ENCODE results near the gene SNX19. TPM values are rescaled to one million over a fixed set of nuclear protein-coding genes. Genes with fewer than 3 reads are reported as not detected.

SNX19 gene
- total RNA-seq, 1 experiment from 2014 or later = 34.4 TPM

GRCh38 chr11:130825561-130825960 lies 90.7 kb downstream of the SNX19 start:
- no peak overlapping the region for H2AK5ac ChIP-seq (ENCODE audit: insufficient read length, low read length)
- no peak for TF ChIP-seq CTCF (conservative IDR thresholded peaks at IDR 0.05)
- no peak overlapping the region for H3K4ac ChIP-seq (ENCODE audit: low read depth, low read length)
- peaks cover 10 to 15% of the 10 kb centered on the region in 2 experiments for H3K4me1 Mint-ChIP-seq
- no peaks in the 10 kb centered on the region for H3K79me1 ChIP-seq (ENCODE audit: insufficient read depth, low read depth, low read length, poor library complexity, severe bottlenecking)
- H4K5ac ChIP-seq (ENCODE audit: insufficient read length, low read depth, low read length) = no peak overlapping the region
- no peak overlapping the region for H2BK5ac ChIP-seq (ENCODE audit: insufficient read length, low read length)
- no peak overlapping the region for H2BK20ac ChIP-seq (ENCODE audit: low read depth, low read length, poor library complexity, severe bottlenecking)
- H3T11ph ChIP-seq (ENCODE audit: low read length) = no peak overlapping the region
- H4K8ac ChIP-seq (replicated peaks; ENCODE audit: insufficient read length, low read depth, low read length) = no peak overlapping the region
- no peak overlapping the region for H2BK15ac ChIP-seq (ENCODE audit: low read depth, low read length)
- no peaks in the 10 kb centered on the region for H4K20me1 ChIP-seq (ENCODE audit: control insufficient read depth, insufficient read depth, insufficient read length)
- no peak overlapping the region for H3K23ac ChIP-seq (ENCODE audit: insufficient read length, low read depth, low read length)
- no peaks in the 10 kb centered on the region for H3K4me1 ChIP-seq (ENCODE audit: insufficient read depth, low read length)
- H2BK12ac ChIP-seq (ENCODE audit: insufficient read length, low read depth, low read length) = no peak overlapping the region
- H3K9me3 ChIP-seq (ENCODE audit: control insufficient read depth, low read depth, low read length) = no peaks in the 10 kb centered on the region
- H3K23me2 ChIP-seq (ENCODE audit: insufficient read length, low read depth, low read length, poor library complexity, severe bottlenecking) = no peaks in the 10 kb centered on the region
- H4K91ac ChIP-seq (ENCODE audit: insufficient read length, low read depth, low read length) = no peak overlapping the region
- no peak overlapping the region for H3K27ac ChIP-seq (ENCODE audit: insufficient read length, low read depth, low read length)
- H3K4me3 Mint-ChIP-seq = no peak overlapping the region
- H3K27me3 ChIP-seq (ENCODE audit: insufficient read depth, low read length) = no peaks in the 10 kb centered on the region
- no peak overlapping the region for H3K9ac ChIP-seq (ENCODE audit: extremely low read depth, insufficient read length, low read length)
- DNase-seq = no peak
- H3K27ac Mint-ChIP-seq = peak overlapping the region in 1 of 3 experiments; percentile 40; a peak in 1 of 7 replicates
- H3K79me2 ChIP-seq (ENCODE audit: insufficient read depth, low read length) = no peaks in the 10 kb centered on the region
- no CpG with 5 or more reads among the region's 5 CpGs for WGBS (ENCODE audit: extremely low coverage, insufficient read length, low lambda C conversion rate)
- H3K36me3 Mint-ChIP-seq (ENCODE audit: insufficient read depth in 1 of 3, low read depth in 3 of 3) = no peaks in the 10 kb centered on the region
- no peak overlapping the region for H3K14ac ChIP-seq (ENCODE audit: insufficient read depth, low read length)
- peaks cover 12% of the 10 kb centered on the region for H3K27me3 Mint-ChIP-seq (ENCODE audit: low read depth)
- no peak overlapping the region for H2BK120ac ChIP-seq (ENCODE audit: low read depth, low read length, poor library complexity, severe bottlenecking)
- no peak overlapping the region for H2AFZ ChIP-seq (ENCODE audit: low read length)
- no peak overlapping the region for H3K18ac ChIP-seq (ENCODE audit: insufficient read length, low read depth, low read length)
- H3K56ac ChIP-seq (ENCODE audit: insufficient read length, low read depth, low read length) = no peak overlapping the region
- no peaks in the 10 kb centered on the region; a peak in 1 of 5 replicates for H3K9me3 Mint-ChIP-seq
- H3K4me2 ChIP-seq (ENCODE audit: insufficient read depth, insufficient read length, low read length) = no peak overlapping the region

Data from H9 (cell line).